Measurements from ENCODE around the gene PSMA2. TPM values are rescaled to one million over a fixed set of nuclear protein-coding genes. Genes with fewer than 3 reads are reported as not detected.

The PSMA2 gene
- total RNA-seq = 10 to 100 TPM; 40.9 to 79.5 (median 67.5) TPM
- long read RNA-seq, transcript PSMA2-201 (8 exons, 1,487 nt) = major isoform, 70 of 73 reads
- long read RNA-seq, partial matches to known transcripts = 3 of 73 reads
- long read RNA-seq, other reads (novel, unspliced or antisense) = 0 of 73 reads

DNA sequence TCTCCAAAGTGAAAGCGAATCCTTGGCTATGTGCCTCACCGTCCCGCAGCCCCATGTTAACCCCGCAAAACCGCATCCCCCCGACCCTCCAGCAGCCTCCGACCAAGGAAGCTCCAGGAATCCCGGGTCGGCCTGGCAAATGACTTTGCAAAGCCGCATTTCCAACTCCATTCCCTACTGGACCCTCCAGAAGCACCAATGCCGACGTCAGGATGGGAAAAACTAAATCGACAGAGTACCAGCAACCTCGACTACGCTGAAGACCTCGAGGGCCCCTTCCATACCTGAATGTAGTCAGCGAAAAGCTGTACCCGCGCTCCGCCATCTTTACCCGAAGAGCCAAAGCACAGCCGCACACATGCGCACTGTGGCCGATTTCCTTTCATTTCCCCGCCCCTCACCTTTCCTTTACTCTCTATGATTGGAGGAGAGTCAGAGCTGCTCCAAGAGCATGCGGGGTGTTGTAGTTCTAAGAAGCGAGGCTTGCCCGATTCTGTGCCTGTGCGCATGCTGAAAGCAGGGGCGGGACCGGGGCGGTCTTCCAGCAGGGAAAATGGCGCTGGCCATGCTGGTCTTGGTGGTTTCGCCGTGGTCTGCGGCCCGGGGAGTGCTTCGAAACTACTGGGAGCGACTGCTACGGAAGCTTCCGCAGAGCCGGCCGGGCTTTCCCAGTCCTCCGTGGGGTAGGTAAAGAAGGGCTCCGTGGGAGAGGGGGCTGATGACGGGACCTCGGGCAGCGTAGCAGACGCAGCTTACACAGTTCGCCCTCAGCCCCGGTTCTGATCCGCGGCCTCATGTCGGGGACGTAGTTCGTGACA lies at the start of gene PSMA2, which contains the start of gene MRPL32:
Gene PSMA2, minus strand, starts transcription at position 341 of the 818 bp plus-strand sequence. Its CDS starts 16 bp downstream, at position 325.
Gene MRPL32, plus strand, starts transcription at position 543 of the 818 bp plus-strand sequence. Its CDS starts 11 bp downstream, at position 554.
- Histone ChIP-seq H3K4me1 (peaks cover 0 to 43% (median 16%) of the 10 kb centered on the region in 4 donors), H3K9me3 (no peaks in the 10 kb centered on the region), H3K27ac (peak within 1 kb of the TSS; percentile 71 to 89 (median 83)), H3K27me3 (no peaks in the 10 kb centered on the region), H3K36me3 (peaks cover 0 to 24% (median 11%) of the 10 kb centered on the region in 4 donors), H3K4me3 (peak within 1 kb of the TSS; percentile 83 to 89 (median 83))
- intact Hi-C loops (cut with DNase I) = no loop called here
- TF ChIP-seq, protein P1, sequence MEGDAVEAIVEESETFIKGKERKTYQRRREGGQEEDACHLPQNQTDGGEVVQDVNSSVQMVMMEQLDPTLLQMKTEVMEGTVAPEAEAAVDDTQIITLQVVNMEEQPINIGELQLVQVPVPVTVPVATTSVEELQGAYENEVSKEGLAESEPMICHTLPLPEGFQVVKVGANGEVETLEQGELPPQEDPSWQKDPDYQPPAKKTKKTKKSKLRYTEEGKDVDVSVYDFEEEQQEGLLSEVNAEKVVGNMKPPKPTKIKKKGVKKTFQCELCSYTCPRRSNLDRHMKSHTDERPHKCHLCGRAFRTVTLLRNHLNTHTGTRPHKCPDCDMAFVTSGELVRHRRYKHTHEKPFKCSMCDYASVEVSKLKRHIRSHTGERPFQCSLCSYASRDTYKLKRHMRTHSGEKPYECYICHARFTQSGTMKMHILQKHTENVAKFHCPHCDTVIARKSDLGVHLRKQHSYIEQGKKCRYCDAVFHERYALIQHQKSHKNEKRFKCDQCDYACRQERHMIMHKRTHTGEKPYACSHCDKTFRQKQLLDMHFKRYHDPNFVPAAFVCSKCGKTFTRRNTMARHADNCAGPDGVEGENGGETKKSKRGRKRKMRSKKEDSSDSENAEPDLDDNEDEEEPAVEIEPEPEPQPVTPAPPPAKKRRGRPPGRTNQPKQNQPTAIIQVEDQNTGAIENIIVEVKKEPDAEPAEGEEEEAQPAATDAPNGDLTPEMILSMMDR (IDR thresholded peaks at IDR 0.05) = no peak
- peak; percentile 65 for TF ChIP-seq POLR2A (IDR thresholded peaks at IDR 0.05)
- ATAC-seq (peak; percentile 96 to 99 (median 98)), DNase-seq (peak; percentile 93 to 96 (median 96))
- WGBS (ENCODE audit: insufficient coverage, low coverage, low lambda C conversion rate, missing lambda C conversion rate) = 1% methylated on average over 41 of the region's 56 CpGs

DNA sequence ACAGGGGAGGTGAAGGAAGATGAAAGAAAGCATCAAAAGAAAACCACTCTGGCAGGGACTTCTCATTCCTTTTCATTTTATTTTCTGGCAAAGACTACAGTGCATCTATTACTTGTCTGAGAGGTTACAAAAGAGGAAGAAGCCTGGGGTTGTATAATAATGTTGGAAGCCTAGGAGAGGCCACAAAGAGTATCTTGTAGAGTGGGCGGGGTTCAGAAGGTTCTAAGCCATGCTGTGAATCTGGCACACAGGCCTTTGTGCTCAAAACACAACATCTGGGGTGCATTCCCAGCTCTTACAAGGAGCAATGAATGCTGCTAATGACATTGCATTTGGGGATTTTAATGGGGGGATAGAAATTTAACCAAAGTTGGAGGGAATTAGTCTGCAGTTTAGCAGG lies 49.6 kb upstream of the PSMA2 start:
- Histone ChIP-seq H3K4me3 (no peak overlapping the region), H3K27ac (no peak overlapping the region), H3K4me1 (no peaks in the 10 kb centered on the region), H3K27me3 (no peaks in the 10 kb centered on the region), H3K9me3 (peaks cover 0 to 5% (median 0%) of the 10 kb centered on the region in 4 donors), H3K36me3 (no peaks in the 10 kb centered on the region)
- no peak for ATAC-seq
- WGBS (ENCODE audit: insufficient coverage, low coverage, low lambda C conversion rate, missing lambda C conversion rate) = 100% methylated on average over 1 of the region's 1 CpG
- intact Hi-C loops (cut with DNase I) = no loop called here
- TF ChIP-seq, protein P1 (IDR thresholded peaks at IDR 0.05) = no peak
- TF ChIP-seq POLR2A (IDR thresholded peaks at IDR 0.05) = no peak
- no peak for DNase-seq

DNA sequence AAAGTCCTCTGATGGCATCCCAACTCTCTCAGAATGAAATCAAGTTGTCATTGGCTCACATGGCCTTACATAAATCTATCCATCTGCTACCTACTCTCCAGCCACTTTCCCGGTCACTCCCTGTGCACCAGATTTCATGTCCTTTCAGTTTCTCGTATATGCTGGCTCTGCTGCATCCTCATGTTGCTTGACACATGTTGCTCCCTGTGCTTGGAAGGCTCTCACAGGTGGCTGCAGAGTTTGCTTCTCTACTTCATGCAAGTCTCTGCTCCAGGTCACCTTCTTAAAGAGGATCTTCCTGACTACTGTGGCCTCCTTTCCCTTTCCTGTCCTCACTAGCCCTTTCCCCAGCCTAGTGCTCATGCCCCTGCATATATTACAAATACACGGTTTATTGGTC lies 48.5 kb upstream of the PSMA2 start:
- H3K27me3 ChIP-seq = no peaks in the 10 kb centered on the region
- peaks cover 0 to 5% (median 0%) of the 10 kb centered on the region in 4 donors for H3K9me3 ChIP-seq
- H3K36me3 ChIP-seq = no peaks in the 10 kb centered on the region
- DNase-seq (no peak), ATAC-seq (no peak)
- no peaks in the 10 kb centered on the region for H3K4me1 ChIP-seq
- TF ChIP-seq, protein P1 (IDR thresholded peaks at IDR 0.05) = no peak
- TF ChIP-seq POLR2A (IDR thresholded peaks at IDR 0.05) = no peak
- intact Hi-C loops (cut with DNase I) = no loop called here
- no peak overlapping the region for H3K27ac ChIP-seq
- whole genome bisulfite sequencing (ENCODE audit: insufficient coverage, low coverage, low lambda C conversion rate, missing lambda C conversion rate) = 75% methylated on average over 3 of the region's 3 CpGs
- H3K4me3 ChIP-seq = no peak overlapping the region

DNA sequence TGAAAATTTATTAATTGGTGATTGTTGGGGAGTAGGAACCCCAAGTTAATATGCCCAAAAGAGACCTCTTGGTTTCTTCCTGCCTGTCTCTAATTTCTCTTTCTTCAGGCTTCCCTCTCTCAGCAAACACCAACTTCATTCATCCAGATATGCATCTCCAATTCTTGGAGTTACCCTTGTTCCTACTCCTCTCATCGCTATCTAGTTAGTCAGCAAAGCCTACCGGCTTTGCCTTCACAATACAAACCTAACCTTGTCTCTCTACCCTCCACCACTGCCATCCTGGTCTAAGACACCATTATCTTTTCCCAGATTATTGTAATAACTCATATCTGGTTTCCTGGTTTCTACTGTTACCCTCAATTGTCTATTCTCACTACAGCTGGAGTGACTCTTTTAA lies 48.1 kb upstream of the PSMA2 start:
- WGBS (ENCODE audit: insufficient coverage, low coverage, low lambda C conversion rate, missing lambda C conversion rate) = 50% methylated on average over 2 of the region's 2 CpGs
- DNase-seq = no peak
- intact Hi-C loops (cut with DNase I) = no loop called here

More for the DNA sequence above, 48.1 kb upstream of the PSMA2 start:
- H3K4me1 ChIP-seq = no peaks in the 10 kb centered on the region
- H3K9me3 ChIP-seq = peaks cover 0 to 5% (median 0%) of the 10 kb centered on the region in 4 donors
- H3K27ac ChIP-seq = no peak overlapping the region
- H3K36me3 ChIP-seq = no peaks in the 10 kb centered on the region
- no peak overlapping the region for H3K4me3 ChIP-seq
- TF ChIP-seq, protein P1 (IDR thresholded peaks at IDR 0.05) = no peak
- TF ChIP-seq POLR2A (IDR thresholded peaks at IDR 0.05) = no peak
- no peak for ATAC-seq
- no peaks in the 10 kb centered on the region for H3K27me3 ChIP-seq

Data from right lobe of liver (tissue), 6 donors.